Esophagus squamous epithelium (tissue), 5 donors: ENCODE measurements around the gene SUN3. TPM values are rescaled to one million over a fixed set of nuclear protein-coding genes. Genes with fewer than 3 reads are reported as not detected.

Experiments
- DNase-seq: peaks from one replicate; lab custom pipeline; 2025; lab: John Stamatoyannopoulos, UW
- H3K27ac ChIP-seq, 4 donors: fragments of 200-600 bp; sonication (generic); one replicate each; pipeline ENCODE4 v1.5.1; 2016 to 2019; ENCODE audit warnings: mild to moderate bottlenecking in 1 of 4
- H3K27me3 ChIP-seq, 4 donors: fragments of 200-600 bp; sonication (generic); 1 replicate in 3 of 4; 2 replicates in 1 of 4; pipeline versions ENCODE4 v1.5.1 to v1.6.0; 2017 to 2021; ENCODE audit warnings: antibody characterized with exemption in 1 of 4
- H3K36me3 ChIP-seq, 3 donors: fragments of 200-600 bp; sonication (generic); one replicate each; pipeline ENCODE4 v1.5.1; 2016 to 2019
- H3K4me1 ChIP-seq, 3 donors: fragments of 200-600 bp; sonication (generic); one replicate each; pipeline ENCODE4 v1.5.1; 2017 to 2019
- H3K4me3 ChIP-seq, 4 donors: fragments of 200-600 bp; sonication (generic); 1 replicate in 3 of 4; 2 replicates in 1 of 4; pipeline ENCODE4 v1.5.1; 2016 to 2019; ENCODE audit warnings: mild to moderate bottlenecking in 2 of 4, moderate library complexity in 1 of 4
- H3K9me3 ChIP-seq, 3 donors: fragments of 200-600 bp; sonication (generic); one replicate each; pipeline ENCODE4 v1.5.1; 2016 to 2019
- CTCF ChIP-seq, 6 experiments: fragments of 450-650 bp in 4 of 6; fragments of 200-600 bp in 2 of 6; sonication (generic) in 2 of 6; IDR thresholded peaks; one replicate each; pipeline ENCODE4 v1.5.1; 2016 to 2019; ENCODE audit warnings: antibody characterized with exemption in 6 of 6, mild to moderate bottlenecking in 4 of 6, moderate library complexity in 4 of 6
- POLR2A ChIP-seq, 4 donors: fragments of 450-650 bp; IDR thresholded peaks; one replicate each; pipeline ENCODE4 v1.6.1; 2017; ENCODE audit warnings: antibody characterized with exemption in 4 of 4, mild to moderate bottlenecking in 4 of 4, moderate library complexity in 3 of 4
- WGBS, 2 donors: methylation state at CpG; one replicate each; pipeline ENCODE4 v1.1.5; 2018; 5-methylcytosine and 5-hydroxymethylcytosine counted together
- intact Hi-C: fragments of 100-400 bp; cut with DNase I; formaldehyde crosslinking; loops from one replicate; pipeline ENCODE4 v1.15.0; 2022
- total RNA-seq, 4 donors: library from RNA; depleted of rRNA; stranded (reverse); fragments of >200 nt; gene quantifications; one replicate each; pipeline ENCODE4 v1.1.0, GENCODE V29; 2016
- donor health status: DM: yes; HTN: yes; CAD: no.

SUN3 gene
- total RNA-seq, 4 donors from 2014 or later: not detected

GRCh38 chr7:47965456-47965855 lies 63.5 kb downstream of the SUN3 start:
- H3K27me3 ChIP-seq: no peaks in the 10 kb centered on the region
- DNase-seq: no peak
- TF ChIP-seq POLR2A (IDR thresholded peaks at IDR 0.05) (no peak), CTCF (IDR thresholded peaks at IDR 0.05) (no peak)
- WGBS, 2 donors: no CpG with 5 or more reads among the region's 5 CpGs
- peaks cover 21 to 89% (median 57%) of the 10 kb centered on the region in 3 donors for H3K36me3 ChIP-seq
- peaks cover 4 to 14% (median 5%) of the 10 kb centered on the region in 3 donors for H3K4me1 ChIP-seq
- no peaks in the 10 kb centered on the region for H3K9me3 ChIP-seq
- no peak overlapping the region for H3K27ac ChIP-seq
- intact Hi-C loops: no loop called here
- H3K4me3 ChIP-seq: no peak overlapping the region

GRCh38 chr7:47962262-47962661 lies 66.6 kb downstream of the SUN3 start:
- H3K27me3 ChIP-seq: no peaks in the 10 kb centered on the region
- H3K4me3 ChIP-seq: no peak overlapping the region
- intact Hi-C loops: no loop called here
- WGBS, 2 donors: 96 to 97% methylated on average over 3 of the region's 3 CpGs
- H3K4me1 ChIP-seq: no peaks in the 10 kb centered on the region
- peaks cover 19 to 76% (median 43%) of the 10 kb centered on the region in 3 donors for H3K36me3 ChIP-seq
- TF ChIP-seq POLR2A (IDR thresholded peaks at IDR 0.05): no peak
- no peak for TF ChIP-seq CTCF (IDR thresholded peaks at IDR 0.05)
- H3K27ac ChIP-seq: no peak overlapping the region
- no peak for DNase-seq
- no peaks in the 10 kb centered on the region for H3K9me3 ChIP-seq

GRCh38 chr7:47957156-47957555 lies 71.8 kb downstream of the SUN3 start:
- no peaks in the 10 kb centered on the region for H3K4me1 ChIP-seq
- intact Hi-C loops: no loop called here
- peaks cover 0 to 58% (median 14%) of the 10 kb centered on the region in 3 donors for H3K36me3 ChIP-seq
- DNase-seq: no peak
- no peak overlapping the region for H3K27ac ChIP-seq
- no peak overlapping the region for H3K4me3 ChIP-seq
- no peaks in the 10 kb centered on the region for H3K9me3 ChIP-seq
- H3K27me3 ChIP-seq: no peaks in the 10 kb centered on the region
- 67 to 73% methylated on average over 6 of the region's 6 CpGs for WGBS, 2 donors
- no peak for TF ChIP-seq CTCF (IDR thresholded peaks at IDR 0.05)
- no peak for TF ChIP-seq POLR2A (IDR thresholded peaks at IDR 0.05)

GRCh38 chr7:47956220-47956619 lies 72.7 kb downstream of the SUN3 start:
- Histone ChIP-seq H3K36me3 (peaks cover 0 to 49% (median 11%) of the 10 kb centered on the region in 3 donors), H3K4me3 (no peak overlapping the region), H3K9me3 (no peaks in the 10 kb centered on the region), H3K27ac (no peak overlapping the region), H3K4me1 (peaks cover 0 to 4% (median 0%) of the 10 kb centered on the region in 3 donors), H3K27me3 (no peaks in the 10 kb centered on the region)
- TF ChIP-seq CTCF (IDR thresholded peaks at IDR 0.05): no peak
- TF ChIP-seq POLR2A (IDR thresholded peaks at IDR 0.05): no peak
- intact Hi-C loops: no loop called here
- no peak for DNase-seq
- 83 to 86% methylated on average over 5 to 6 of the region's 6 CpGs for WGBS, 2 donors

- DNase-seq: no peak
- no peak overlapping the region for H3K27ac ChIP-seq
- no peaks in the 10 kb centered on the region for H3K27me3 ChIP-seq
- peaks cover 0 to 41% (median 6%) of the 10 kb centered on the region in 3 donors for H3K36me3 ChIP-seq
- 85 to 92% methylated on average over 4 of the region's 4 CpGs for WGBS, 2 donors
- TF ChIP-seq CTCF (IDR thresholded peaks at IDR 0.05) (no peak), POLR2A (IDR thresholded peaks at IDR 0.05) (no peak)
- intact Hi-C loops: no loop called here
- H3K4me3 ChIP-seq: no peak overlapping the region
- no peaks in the 10 kb centered on the region for H3K9me3 ChIP-seq
- peaks cover 0 to 19% (median 4%) of the 10 kb centered on the region in 3 donors for H3K4me1 ChIP-seq
These were observed 74.5 kb downstream of the SUN3 start for GRCh38 chr7:47954231-47954911.
